PC-3 (cell line): ENCODE results near the gene ADGRG1. TPM values are rescaled to one million over a fixed set of nuclear protein-coding genes. Genes with fewer than 3 reads are reported as not detected.
"Not testable (repeated sequence)": the region's sequence is repeated elsewhere in the genome, so short reads cannot be mapped to it uniquely, and the experiment has no call there.

Experiments
- ATAC-seq: fragments of 200-7000 bp; cut with Tn5 transposase; 2 replicates; pipeline ENCODE4 v1.9.1; 2020; ENCODE audit warnings: mild to moderate bottlenecking, moderate library complexity
- BruUV-seq: library from RNA; stranded (reverse); fragments of 400-500 nt; replicated peaks from 2 replicates; lab custom pipeline; 2021; lab: Mats Ljungman, UMichigan
- CTCF ChIA-PET: fragments of 300-600 bp; sonication (Branson Sonifier 250); formaldehyde crosslinking; loops from one replicate; lab custom pipeline; 2022; ENCODE audit warnings: antibody characterized with exemption; lab: Charles Lee
- POLR2A ChIA-PET: fragments of 300-600 bp; sonication (Branson Sonifier 250); formaldehyde crosslinking; loops from one replicate; lab custom pipeline; 2022; ENCODE audit warnings: antibody characterized with exemption; ENCODE audit not compliant: unreplicated experiment; lab: Charles Lee
- DNase-seq: peaks from one replicate; pipeline ENCODE4 v3.0.0-alpha.2; 2015
- H2AFZ ChIP-seq: fragments of 300-600 bp; sonication (generic); 2 replicates; pipeline ENCODE4 v1.6.0; 2016; ENCODE audit warnings: antibody characterized with exemption, low read length
- H3F3A ChIP-seq: fragments of 300-600 bp; sonication (generic); one replicate; pipeline ENCODE4 v1.6.0; 2017; ENCODE audit warnings: antibody characterized with exemption, low read length, control low read depth, mild to moderate bottlenecking; ENCODE audit not compliant: unreplicated experiment
- H3K27ac ChIP-seq: fragments of 300-600 bp; sonication (generic); 2 replicates; pipeline ENCODE4 v1.5.1; 2016; ENCODE audit warnings: mild to moderate bottlenecking, low read length
- H3K27me3 ChIP-seq: fragments of 300-600 bp; sonication (generic); 2 replicates; pipeline ENCODE4 v1.6.1; 2016; ENCODE audit warnings: low read length, mixed read lengths
- H3K36me3 ChIP-seq: fragments of 300-600 bp; sonication (generic); 2 replicates; pipeline ENCODE4 v1.6.1; 2016; ENCODE audit warnings: low read depth, mixed run types, low read length, mixed read lengths
- H3K4me1 ChIP-seq: fragments of 300-600 bp; sonication (generic); 2 replicates; pipeline ENCODE4 v1.5.1; 2016; ENCODE audit warnings: low read length; ENCODE audit not compliant: insufficient read depth
- H3K4me2 ChIP-seq: fragments of 300-600 bp; sonication (generic); 2 replicates; pipeline ENCODE4 v1.6.0; 2016; ENCODE audit warnings: low read length
- H3K4me3 ChIP-seq: fragments of 300-600 bp; sonication (generic); 2 replicates; pipeline ENCODE4 v1.5.1; 2016; ENCODE audit warnings: mild to moderate bottlenecking, low read length, mixed read lengths
- H3K79me2 ChIP-seq: fragments of 300-600 bp; sonication (generic); 2 replicates; pipeline ENCODE4 v1.6.1; 2017; ENCODE audit warnings: low read length, mixed read lengths
- H3K9ac ChIP-seq: fragments of 300-600 bp; sonication (generic); 2 replicates; pipeline ENCODE4 v1.6.0; 2016; ENCODE audit warnings: mild to moderate bottlenecking, low read length
- H3K9me2 ChIP-seq: fragments of 300-600 bp; sonication (generic); replicated peaks from 2 replicates; pipeline ENCODE4 v1.6.1; 2016; ENCODE audit warnings: mixed run types, low read length, mixed read lengths
- H3K9me3 ChIP-seq: fragments of 300-600 bp; sonication (generic); 2 replicates; pipeline ENCODE4 v1.6.1; 2016; ENCODE audit warnings: low read length, mixed read lengths
- H4K20me1 ChIP-seq: fragments of 300-600 bp; sonication (generic); 2 replicates; pipeline ENCODE4 v1.6.1; 2016; ENCODE audit warnings: low read length, mixed read lengths
- CTCF ChIP-seq: fragments of 300-600 bp; sonication (generic); conservative IDR thresholded peaks from 2 replicates; pipeline ENCODE4 v1.5.1; 2017; ENCODE audit warnings: antibody characterized with exemption, low read depth, mild to moderate bottlenecking, low read length
- EZH2 ChIP-seq: fragments of 300-600 bp; sonication (generic); IDR thresholded peaks from one replicate; pipeline ENCODE4 v1.6.1; 2017; ENCODE audit warnings: antibody characterized with exemption, mild to moderate bottlenecking, low read length; ENCODE audit not compliant: unreplicated experiment
- EZH2phosphoT487 ChIP-seq: fragments of 300-600 bp; sonication (generic); IDR thresholded peaks from 2 replicates; pipeline ENCODE4 v1.6.1; 2018; ENCODE audit warnings: mild to moderate bottlenecking, antibody characterized with exemption, low read length, borderline replicate concordance
- intact Hi-C: fragments of 100-400 bp; cut with micrococcal nuclease; formaldehyde crosslinking; loops from 2 replicates; pipeline ENCODE4 v1.9.0; 2023
- total RNA-seq: library from RNA; depleted of rRNA; stranded (reverse); fragments of >200 nt; gene quantifications from 2 replicates; pipeline ENCODE4 v1.2.3, GENCODE V29; 2014

The ADGRG1 gene
- total RNA-seq, 1 experiment from 2014 or later, result 33.7 TPM

GRCh38 chr16:57709663-57710062 is 81.2 kb downstream of the ADGRG1 start:
- POLR2A ChIA-PET, result no interaction called here
- Histone ChIP-seq H2AFZ (no peak overlapping the region), H3K27me3 (peaks cover 23% of the 10 kb centered on the region; the same call in 1 of the 2 replicates), H3F3A (no peaks in the 10 kb centered on the region), H3K4me3 (no peak overlapping the region), H3K9me2 (no peaks in the 10 kb centered on the region), H3K9ac (no peak overlapping the region), H3K9me3 (no peaks in the 10 kb centered on the region), H3K36me3 (no peaks in the 10 kb centered on the region), H3K27ac (no peak overlapping the region), H3K4me2 (no peak overlapping the region), H3K4me1 (no peaks in the 10 kb centered on the region), H3K79me2 (no peaks in the 10 kb centered on the region), H4K20me1 (no peaks in the 10 kb centered on the region)
- TF ChIP-seq CTCF (no peak), EZH2 (no peak), EZH2phosphoT487 (no peak)
- intact Hi-C loops, result no loop called here
- DNase-seq, result no peak
- CTCF ChIA-PET, result no interaction called here
- no TSS peak for BruUV-seq
- ATAC-seq, result no peak

GRCh38 chr16:57711346-57711745 is 82.9 kb downstream of the ADGRG1 start:
- Histone ChIP-seq H4K20me1 (no peaks in the 10 kb centered on the region), H3F3A (no peaks in the 10 kb centered on the region), H3K4me2 (no peak overlapping the region), H3K9ac (no peak overlapping the region), H3K27ac (no peak overlapping the region), H3K79me2 (no peaks in the 10 kb centered on the region), H3K4me3 (no peak overlapping the region), H3K9me2 (no peaks in the 10 kb centered on the region), H3K36me3 (no peaks in the 10 kb centered on the region), H3K27me3 (peaks cover 23% of the 10 kb centered on the region; the same call in 1 of the 2 replicates), H3K9me3 (no peaks in the 10 kb centered on the region), H2AFZ (no peak overlapping the region), H3K4me1 (no peaks in the 10 kb centered on the region)
- intact Hi-C loops, result no loop called here
- no TSS peak for BruUV-seq
- no peak for ATAC-seq
- ChIA-PET CTCF (no interaction called here), POLR2A (no interaction called here)
- DNase-seq, result no peak
- no peak for TF ChIP-seq EZH2phosphoT487
- no peak for TF ChIP-seq CTCF
- TF ChIP-seq EZH2, result no peak

GRCh38 chr16:57711993-57712392 is 83.6 kb downstream of the ADGRG1 start:
- BruUV-seq, result no TSS peak
- H3K79me2 ChIP-seq, result no peaks in the 10 kb centered on the region
- H3K27ac ChIP-seq, result no peak overlapping the region
- H4K20me1 ChIP-seq, result no peaks in the 10 kb centered on the region
- no peak overlapping the region for H3K4me3 ChIP-seq
- no peak for ATAC-seq
- DNase-seq, result no peak
- no peak overlapping the region for H2AFZ ChIP-seq
- no peaks in the 10 kb centered on the region for H3K9me3 ChIP-seq
- no peaks in the 10 kb centered on the region for H3K9me2 ChIP-seq
- TF ChIP-seq EZH2 (no peak), CTCF (no peak), EZH2phosphoT487 (no peak)
- peaks cover 23% of the 10 kb centered on the region; the same call in 1 of the 2 replicates for H3K27me3 ChIP-seq
- CTCF ChIA-PET, result no interaction called here
- H3K9ac ChIP-seq, result no peak overlapping the region
- no peak overlapping the region for H3K4me2 ChIP-seq
- H3F3A ChIP-seq, result no peaks in the 10 kb centered on the region
- intact Hi-C loops, result no loop called here
- no peaks in the 10 kb centered on the region for H3K4me1 ChIP-seq
- POLR2A ChIA-PET, result no interaction called here
- H3K36me3 ChIP-seq, result no peaks in the 10 kb centered on the region

- ATAC-seq, H3K4me2 ChIP-seq, H3F3A ChIP-seq, H3K36me3 ChIP-seq, H2AFZ ChIP-seq, H3K4me1 ChIP-seq, BruUV-seq, H3K4me3 ChIP-seq, H3K9me2 ChIP-seq, H3K9ac ChIP-seq, H3K27ac ChIP-seq, CTCF ChIA-PET, intact Hi-C loops, H3K79me2 ChIP-seq, POLR2A ChIA-PET, DNase-seq, H3K9me3 ChIP-seq, H4K20me1 ChIP-seq: not testable (repeated sequence)
- peaks cover 23% of the 10 kb centered on the region; the same call in 1 of the 2 replicates for H3K27me3 ChIP-seq
Observed at GRCh38 chr16:57712569-57712968, 84.1 kb downstream of the ADGRG1 start.
